Activated CD4-positive, alpha-beta T cell treated with anti-CD3 and anti-CD28 coated beads, Interleukin-2, amount 10 ng/mL, durations not matched to agents 7 days and 5 days (primary cell): Measurements from ENCODE around the gene HOXB9. TPM values are rescaled to one million over a fixed set of nuclear protein-coding genes. Genes with fewer than 3 reads are reported as not detected.
A peak's percentile ranks its signal among the peaks of the same experiment; 100 is the strongest.

ENCODE experiments used
- CTCF ChIA-PET: fragments of 350-600 bp; sonication (Branson Sonifier 250); formaldehyde crosslinking; loops from one replicate; lab custom pipeline; 2021; ENCODE audit warnings: antibody characterized with exemption; lab: Charles Lee
- POLR2A ChIA-PET: fragments of 350-600 bp; sonication (Branson Sonifier 250); formaldehyde crosslinking; loops from one replicate; lab custom pipeline; 2021; ENCODE audit warnings: antibody characterized with exemption; lab: Charles Lee
- DNase-seq: peaks from one replicate; pipeline ENCODE4 v3.0.0-alpha.2; 2020
- H3K27ac Mint-ChIP-seq: one replicate; pipeline ENCODE4 v1.8.0; 2021; ENCODE audit warnings: mild to moderate bottlenecking, moderate library complexity, mixed read lengths
- H3K27me3 Mint-ChIP-seq: one replicate; pipeline ENCODE4 v1.8.0; 2021; ENCODE audit warnings: mixed read lengths
- H3K36me3 Mint-ChIP-seq: one replicate; pipeline ENCODE4 v1.8.0; 2021; ENCODE audit warnings: low read depth, mixed read lengths
- H3K4me1 Mint-ChIP-seq: one replicate; pipeline ENCODE4 v1.8.0; 2021; ENCODE audit warnings: mixed read lengths
- H3K4me3 Mint-ChIP-seq: one replicate; pipeline ENCODE4 v1.8.0; 2021; ENCODE audit warnings: mild to moderate bottlenecking, moderate library complexity, mixed read lengths
- H3K9me3 Mint-ChIP-seq: one replicate; pipeline ENCODE4 v1.8.0; 2021; ENCODE audit warnings: mixed read lengths
- total RNA-seq, 2 experiments: library from RNA; stranded (reverse); gene quantifications; one replicate each; pipeline ENCODE4 v1.2.3, GENCODE V29; 2021

Gene HOXB9
- total RNA-seq, 2 experiments from 2014 or later = not detected

- H3K9me3 Mint-ChIP-seq = no peaks in the 10 kb centered on the region
- ChIA-PET CTCF (interaction anchor here (0.6 to 2.0 kb wide), 8 partner anchors 20 to 507 kb away, joined by 3 to 8 read pairs (median 4); partner anchors contain the start of gene HOXB8), POLR2A (no interaction called here)
- H3K27ac Mint-ChIP-seq = no peak overlapping the region
- peaks cover 50% of the 10 kb centered on the region for H3K4me1 Mint-ChIP-seq
- H3K36me3 Mint-ChIP-seq = peaks cover 8% of the 10 kb centered on the region
- peaks cover 97% of the 10 kb centered on the region for H3K27me3 Mint-ChIP-seq
- no peak for DNase-seq
- H3K4me3 Mint-ChIP-seq = no peak overlapping the region
Observed at GRCh38 chr17:48588074-48588415, 38.1 kb downstream of the HOXB9 start.

- peaks cover 8% of the 10 kb centered on the region for H3K36me3 Mint-ChIP-seq
- ChIA-PET CTCF (interaction anchor here (0.9 to 2.0 kb wide), 9 partner anchors 20 to 506 kb away, joined by 3 to 8 read pairs (median 4); partner anchors contain the start of gene HOXB8), POLR2A (interaction anchor here (0.6 kb wide), 1 partner anchor 117 kb away, joined by 3 read pairs; no protein-coding TSS in a partner anchor)
- no peak overlapping the region for H3K4me3 Mint-ChIP-seq
- H3K9me3 Mint-ChIP-seq = no peaks in the 10 kb centered on the region
- peaks cover 50% of the 10 kb centered on the region for H3K4me1 Mint-ChIP-seq
- H3K27me3 Mint-ChIP-seq = peaks cover 97% of the 10 kb centered on the region
- no peak overlapping the region for H3K27ac Mint-ChIP-seq
- DNase-seq = no peak
Observed at GRCh38 chr17:48587276-48588073, 38.7 kb downstream of the HOXB9 start.

- H3K9me3 Mint-ChIP-seq = no peaks in the 10 kb centered on the region
- peaks cover 50% of the 10 kb centered on the region for H3K4me1 Mint-ChIP-seq
- peak overlapping the region; percentile 83 for H3K4me3 Mint-ChIP-seq
- H3K27ac Mint-ChIP-seq = no peak overlapping the region
- H3K36me3 Mint-ChIP-seq = peaks cover 8% of the 10 kb centered on the region
- POLR2A ChIA-PET = no interaction called here
- no peak for DNase-seq
- CTCF ChIA-PET = interaction anchor here (0.9 to 2.0 kb wide), 7 partner anchors 19 to 278 kb away, joined by 3 to 8 read pairs (median 3); partner anchors contain the start of gene HOXB8
- H3K27me3 Mint-ChIP-seq = peaks cover 96% of the 10 kb centered on the region
Observed at GRCh38 chr17:48586355-48587258, 39.6 kb downstream of the HOXB9 start.

GRCh38 chr17:48584223-48584741 lies 41.9 kb downstream of the HOXB9 start:
- ChIA-PET POLR2A (no interaction called here), CTCF (interaction anchor here (1.2 to 1.6 kb wide), 2 partner anchors 9 to 80 kb away, joined by 3 to 6 read pairs; no protein-coding TSS in a partner anchor)
- Mint-ChIP-seq H3K27me3 (peaks cover 97% of the 10 kb centered on the region), H3K36me3 (peaks cover 7% of the 10 kb centered on the region), H3K27ac (no peak overlapping the region), H3K4me1 (peaks cover 66% of the 10 kb centered on the region), H3K9me3 (no peaks in the 10 kb centered on the region), H3K4me3 (peak overlapping the region; percentile 17)
- no peak for DNase-seq

GRCh38 chr17:48583708-48584222 lies 42.4 kb downstream of the HOXB9 start:
- Mint-ChIP-seq H3K27me3 (peaks cover 97% of the 10 kb centered on the region), H3K27ac (no peak overlapping the region), H3K36me3 (peaks cover 11% of the 10 kb centered on the region), H3K4me3 (no peak overlapping the region), H3K4me1 (peaks cover 71% of the 10 kb centered on the region), H3K9me3 (no peaks in the 10 kb centered on the region)
- POLR2A ChIA-PET = interaction anchor here (0.5 kb wide), 1 partner anchor 495 kb away, joined by 5 read pairs; no protein-coding TSS in a partner anchor
- CTCF ChIA-PET = interaction anchor here (1.1 to 1.6 kb wide), 4 partner anchors 9 to 245 kb away, joined by 3 to 6 read pairs (median 3); no protein-coding TSS in a partner anchor
- DNase-seq = no peak

GRCh38 chr17:48582750-48583069 lies 43.4 kb downstream of the HOXB9 start:
- DNase-seq = no peak
- H3K27me3 Mint-ChIP-seq = peaks cover 90% of the 10 kb centered on the region
- H3K4me1 Mint-ChIP-seq = peaks cover 70% of the 10 kb centered on the region
- no peaks in the 10 kb centered on the region for H3K9me3 Mint-ChIP-seq
- ChIA-PET POLR2A (no interaction called here), CTCF (interaction anchor here (0.8 to 1.5 kb wide), 7 partner anchors 27 to 244 kb away, joined by 3 to 5 read pairs (median 3); partner anchors contain the start of gene HOXB9)
- peak overlapping the region; percentile 51 for H3K4me3 Mint-ChIP-seq
- H3K27ac Mint-ChIP-seq = no peak overlapping the region
- H3K36me3 Mint-ChIP-seq = peaks cover 13% of the 10 kb centered on the region

GRCh38 chr17:48579760-48580554 lies 46.2 kb downstream of the HOXB9 start:
- Mint-ChIP-seq H3K9me3 (no peaks in the 10 kb centered on the region), H3K27me3 (peaks cover 69% of the 10 kb centered on the region), H3K4me1 (peaks cover 66% of the 10 kb centered on the region), H3K27ac (no peak overlapping the region), H3K36me3 (peaks cover 14% of the 10 kb centered on the region), H3K4me3 (peak overlapping the region; percentile 86)
- DNase-seq = no peak
- ChIA-PET POLR2A (interaction anchor here (0.7 kb wide), 1 partner anchor 33 kb away, joined by 3 read pairs; no protein-coding TSS in a partner anchor), CTCF (no interaction called here)

- peaks cover 64% of the 10 kb centered on the region for H3K27me3 Mint-ChIP-seq
- peak overlapping the region; percentile 86 for H3K4me3 Mint-ChIP-seq
- no peak overlapping the region for H3K27ac Mint-ChIP-seq
- H3K4me1 Mint-ChIP-seq = peaks cover 65% of the 10 kb centered on the region
- ChIA-PET CTCF (no interaction called here), POLR2A (no interaction called here)
- no peak for DNase-seq
- H3K9me3 Mint-ChIP-seq = no peaks in the 10 kb centered on the region
- H3K36me3 Mint-ChIP-seq = peaks cover 14% of the 10 kb centered on the region
Observed at GRCh38 chr17:48579471-48579759, 46.7 kb downstream of the HOXB9 start.

- H3K27me3 Mint-ChIP-seq = peaks cover 59% of the 10 kb centered on the region
- peak overlapping the region; percentile 7 for H3K27ac Mint-ChIP-seq
- DNase-seq = no peak
- CTCF ChIA-PET = interaction anchor here (0.6 kb wide), 1 partner anchor 151 kb away, joined by 3 read pairs; no protein-coding TSS in a partner anchor
- peaks cover 65% of the 10 kb centered on the region for H3K4me1 Mint-ChIP-seq
- peak overlapping the region; percentile 86 for H3K4me3 Mint-ChIP-seq
- POLR2A ChIA-PET = no interaction called here
- H3K36me3 Mint-ChIP-seq = peaks cover 14% of the 10 kb centered on the region
- no peaks in the 10 kb centered on the region for H3K9me3 Mint-ChIP-seq
Observed at GRCh38 chr17:48578616-48579470, 47.3 kb downstream of the HOXB9 start.

GRCh38 chr17:48577946-48578615 lies 48.1 kb downstream of the HOXB9 start, which contains the start of gene HOXB4:
Gene HOXB4 (minus strand): TSS chr17:48578350. CDS start chr17:48578319, 31 bp downstream.
- peak; percentile 76 for DNase-seq
- H3K27me3 Mint-ChIP-seq = peaks cover 56% of the 10 kb centered on the region
- POLR2A ChIA-PET = no interaction called here
- H3K9me3 Mint-ChIP-seq = no peaks in the 10 kb centered on the region
- peak within 1 kb of the TSS; percentile 86 for H3K4me3 Mint-ChIP-seq
- peak within 1 kb of the TSS; percentile 88 for H3K27ac Mint-ChIP-seq
- peaks cover 14% of the 10 kb centered on the region for H3K36me3 Mint-ChIP-seq
- H3K4me1 Mint-ChIP-seq = peaks cover 67% of the 10 kb centered on the region
- CTCF ChIA-PET = interaction anchor here (0.6 kb wide), 1 partner anchor 150 kb away, joined by 3 read pairs; no protein-coding TSS in a partner anchor
